ENCODE results near the gene FAM118A.
A peak's percentile ranks its signal among the peaks of the same experiment; 100 is the strongest.
"Not testable (repeated sequence)": the region's sequence is repeated elsewhere in the genome, so short reads cannot be mapped to it uniquely, and the experiment has no call there.

Gene FAM118A

DNA sequence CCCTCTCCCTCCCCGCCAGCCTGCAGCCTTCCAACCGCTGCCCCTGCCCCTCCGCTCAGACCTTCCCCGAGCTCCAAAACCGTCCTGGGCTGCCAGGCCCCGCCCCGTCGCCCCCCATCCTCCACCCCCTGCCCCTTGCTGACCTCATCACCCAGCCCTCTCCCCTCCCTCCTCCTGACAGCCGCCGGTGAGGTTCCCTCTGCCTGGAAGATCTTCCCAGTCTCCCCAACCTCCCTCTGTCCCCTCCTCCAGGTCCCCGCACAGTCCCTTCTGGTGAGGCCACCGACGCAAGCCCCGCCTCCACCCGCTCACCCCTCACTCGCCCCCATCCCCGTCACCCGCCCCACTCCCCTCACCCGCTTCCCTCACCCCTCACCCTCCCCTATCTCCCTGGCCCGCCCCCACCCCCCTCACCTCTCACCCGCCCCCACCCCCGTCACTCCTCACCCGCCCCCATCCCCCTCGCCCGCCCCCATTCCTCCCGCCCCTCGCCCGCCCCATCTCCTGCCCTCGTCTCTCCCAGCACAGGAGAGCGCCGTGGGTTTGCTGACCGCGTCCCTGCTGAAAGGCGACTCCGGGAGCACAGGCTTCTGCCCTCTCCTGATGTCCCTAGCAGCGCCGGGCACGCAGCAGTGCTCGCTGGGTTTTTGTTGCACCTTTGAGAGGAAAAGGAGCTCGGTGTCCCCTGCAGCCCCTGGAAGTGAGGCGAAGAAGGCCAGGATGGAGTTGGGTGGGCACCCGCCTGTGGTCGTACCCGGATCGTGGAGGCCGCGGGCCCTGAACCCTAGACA, 41.4 kb upstream of the FAM118A start:
- H3K36me3 ChIP-seq, result no peaks in the 10 kb centered on the region
- H3K27me3 ChIP-seq, result peaks cover 0 to 12% (median 7%) of the 10 kb centered on the region in 11 experiments; a peak in 12 of 22 replicates
- peaks cover 43 to 71% (median 56%) of the 10 kb centered on the region in 10 experiments for H3K4me1 ChIP-seq
- peak overlapping the region; percentile 62 to 77 (median 68); a peak in 21 of 22 replicates for H3K9ac ChIP-seq
- peaks cover 0 to 4% (median 0%) of the 10 kb centered on the region in 11 experiments; a peak in 2 of 22 replicates for H4K20me1 ChIP-seq
- H3K4me2 ChIP-seq, result peak overlapping the region; percentile 98 to 100 (median 100)
- peak overlapping the region; percentile 60 to 75 (median 66) for H3K4me3 ChIP-seq
- H3K9me3 ChIP-seq (replicated peaks in 1 of 11), result no peaks in the 10 kb centered on the region
- peak overlapping the region in 7 of 11 experiments; percentile 44 to 59 (median 54); a peak in 11 of 22 replicates for H3K27ac ChIP-seq
- no peak for TF ChIP-seq Cebpa-rat (IDR thresholded peaks at IDR 0.05)

DNA sequence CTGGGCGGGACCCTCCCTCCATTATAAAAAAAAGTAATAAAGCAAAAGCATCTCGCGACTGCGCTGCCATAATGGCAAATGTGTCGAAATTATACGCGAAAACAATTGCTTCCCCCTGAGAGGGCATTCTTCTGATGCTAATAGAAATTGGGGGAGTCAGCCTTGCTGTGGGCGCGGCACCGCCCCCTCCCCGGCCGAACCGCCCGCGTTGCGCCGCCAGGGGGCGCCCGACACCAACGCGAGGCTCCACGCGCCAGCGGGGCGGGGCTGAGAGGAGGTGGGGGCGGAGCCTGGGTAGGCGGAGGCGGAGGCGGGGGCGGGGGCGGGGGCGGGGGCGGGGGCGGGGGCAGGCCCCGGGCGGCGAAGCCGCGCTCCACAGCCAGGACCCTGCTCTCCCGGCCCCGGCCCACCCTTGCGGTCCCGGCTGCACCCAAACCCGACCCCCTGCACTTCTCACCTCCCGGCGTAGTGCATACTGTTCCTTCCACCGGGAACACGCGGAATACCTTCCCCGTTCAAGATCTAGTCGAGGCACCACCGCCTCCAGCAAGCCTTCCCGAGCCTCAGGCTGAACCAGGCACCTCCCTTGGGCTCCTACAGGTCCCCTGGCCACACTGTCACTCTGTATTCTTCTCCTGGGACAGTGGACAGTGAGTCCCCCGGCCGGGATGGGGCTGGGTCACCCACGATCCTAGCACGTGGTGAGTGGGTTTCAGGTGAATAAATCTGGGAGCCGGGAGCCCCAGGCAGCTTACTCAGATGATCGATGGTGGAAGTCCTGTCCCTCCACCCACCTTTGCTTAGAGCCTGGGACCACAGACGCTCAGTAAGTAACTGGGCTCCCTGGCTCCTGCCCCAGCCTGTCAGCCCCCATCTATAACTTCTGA, 40.5 kb upstream of the FAM118A start:
- no peak for TF ChIP-seq Cebpa-rat (IDR thresholded peaks at IDR 0.05)
- Histone ChIP-seq H3K27ac (peak overlapping the region in 7 of 11 experiments; percentile 44 to 59 (median 54); a peak in 12 of 22 replicates), H3K36me3 (no peaks in the 10 kb centered on the region), H3K4me3 (peak overlapping the region; percentile 60 to 75 (median 66)), H4K20me1 (no peaks in the 10 kb centered on the region), H3K27me3 (peaks cover 0 to 12% (median 7%) of the 10 kb centered on the region in 11 experiments; a peak in 12 of 22 replicates), H3K9ac (peak overlapping the region; percentile 62 to 77 (median 68)), H3K4me1 (peaks cover 34 to 69% (median 49%) of the 10 kb centered on the region in 10 experiments), H3K4me2 (peak overlapping the region; percentile 98 to 100 (median 100)), H3K9me3 (replicated peaks in 1 of 11) (no peaks in the 10 kb centered on the region)

DNA sequence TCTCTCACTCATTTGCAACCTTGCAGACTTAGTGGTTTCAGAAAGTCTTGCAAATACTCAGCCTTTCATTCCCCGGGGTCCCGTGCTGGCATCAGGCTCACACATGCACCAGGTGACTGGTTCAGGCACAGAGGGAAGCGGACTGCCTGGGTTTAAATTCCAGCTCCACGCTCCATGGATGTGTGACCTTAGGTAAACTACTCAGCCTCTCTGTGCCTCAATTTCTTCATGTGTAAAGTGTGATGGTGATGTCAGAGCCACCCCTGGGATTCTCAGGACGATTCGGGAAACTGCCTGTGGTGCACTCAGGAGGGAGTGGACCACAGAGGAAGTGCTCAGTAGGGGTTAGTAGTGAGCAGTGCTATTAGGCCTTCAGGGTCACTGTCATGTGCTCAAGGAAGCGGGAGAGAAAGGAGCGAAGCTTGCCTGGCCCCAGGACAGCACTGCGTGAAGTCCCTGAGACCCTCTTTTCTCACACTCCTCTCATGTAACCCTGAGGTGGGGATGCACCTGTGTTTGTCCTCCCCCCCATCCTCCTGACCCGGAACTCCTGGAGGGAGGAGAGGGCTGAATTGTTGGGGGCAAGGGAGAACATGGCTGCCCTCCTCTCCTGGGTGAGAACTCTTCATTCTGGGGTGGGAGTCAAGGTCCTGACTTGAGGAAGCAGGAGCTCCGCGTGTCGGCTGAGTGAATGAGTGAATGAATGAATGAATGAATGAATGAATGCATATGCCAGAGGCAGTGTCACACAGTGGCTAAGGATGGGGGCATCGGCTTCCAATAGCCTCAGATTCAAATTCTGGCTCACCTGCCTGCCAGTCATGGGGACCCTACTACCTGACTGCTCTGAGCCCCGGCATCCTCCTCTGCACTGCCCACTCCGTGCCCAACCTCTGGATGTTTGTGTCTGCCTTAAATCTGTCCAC, 39.4 kb upstream of the FAM118A start:
- no peak overlapping the region; a peak in 1 of 22 replicates for H3K27ac ChIP-seq
- H4K20me1 ChIP-seq, result no peaks in the 10 kb centered on the region
- H3K4me1 ChIP-seq, result peaks cover 23 to 58% (median 38%) of the 10 kb centered on the region in 10 experiments
- H3K4me3 ChIP-seq, result peak overlapping the region in 1 of 10 experiments; percentile 52; a peak in 1 of 20 replicates
- H3K9ac ChIP-seq, result peak overlapping the region in 1 of 11 experiments; percentile 59; a peak in 3 of 22 replicates
- peak overlapping the region; percentile 87 to 100 (median 95) for H3K4me2 ChIP-seq
- H3K27me3 ChIP-seq, result peaks cover 0 to 12% (median 7%) of the 10 kb centered on the region in 11 experiments; a peak in 12 of 22 replicates
- no peak for TF ChIP-seq Cebpa-rat (IDR thresholded peaks at IDR 0.05)
- H3K9me3 ChIP-seq (replicated peaks in 1 of 11), result no peaks in the 10 kb centered on the region
- no peaks in the 10 kb centered on the region for H3K36me3 ChIP-seq

DNA sequence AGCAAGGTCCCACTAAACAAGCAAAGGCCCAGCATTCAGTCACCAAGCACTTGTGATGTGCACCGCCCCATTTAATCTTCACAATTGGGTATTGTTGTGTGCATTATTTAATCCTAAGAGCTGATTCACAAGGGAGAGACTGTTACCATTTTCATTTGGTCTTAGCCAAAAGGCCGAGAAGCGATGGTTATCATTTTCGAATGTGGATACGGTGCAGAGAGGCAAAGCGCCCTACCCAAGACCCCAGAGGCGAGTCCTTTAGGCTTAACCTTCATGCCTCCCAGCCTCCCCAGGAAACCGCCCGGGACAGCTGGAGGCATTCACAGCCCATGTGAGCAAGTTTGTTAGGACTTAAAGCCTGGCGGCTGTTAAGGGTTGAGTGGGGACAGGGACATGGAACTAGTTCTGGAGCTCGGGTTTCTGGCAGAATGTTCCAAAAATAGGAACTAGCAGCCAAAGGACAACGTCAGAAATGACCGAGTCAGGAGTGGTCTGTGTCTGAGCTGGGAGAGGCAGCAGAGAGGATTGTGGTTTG, 38.0 kb upstream of the FAM118A start:
- no peak overlapping the region for H3K4me3 ChIP-seq
- H3K9ac ChIP-seq, result no peak overlapping the region; a peak in 1 of 22 replicates
- peak overlapping the region in 3 of 11 experiments; percentile 25 to 54 (median 53); a peak in 7 of 22 replicates for H3K27ac ChIP-seq
- TF ChIP-seq Cebpa-rat (IDR thresholded peaks at IDR 0.05), result no peak
- peaks cover 0 to 12% (median 7%) of the 10 kb centered on the region in 11 experiments; a peak in 12 of 22 replicates for H3K27me3 ChIP-seq
- H3K4me2 ChIP-seq, result peak overlapping the region in 5 of 11 experiments; percentile 38 to 100 (median 85); a peak in 10 of 22 replicates
- peaks cover 14 to 49% (median 32%) of the 10 kb centered on the region in 10 experiments for H3K4me1 ChIP-seq
- no peaks in the 10 kb centered on the region for H3K36me3 ChIP-seq
- H4K20me1 ChIP-seq, result no peaks in the 10 kb centered on the region
- H3K9me3 ChIP-seq (replicated peaks in 1 of 11), result no peaks in the 10 kb centered on the region

DNA sequence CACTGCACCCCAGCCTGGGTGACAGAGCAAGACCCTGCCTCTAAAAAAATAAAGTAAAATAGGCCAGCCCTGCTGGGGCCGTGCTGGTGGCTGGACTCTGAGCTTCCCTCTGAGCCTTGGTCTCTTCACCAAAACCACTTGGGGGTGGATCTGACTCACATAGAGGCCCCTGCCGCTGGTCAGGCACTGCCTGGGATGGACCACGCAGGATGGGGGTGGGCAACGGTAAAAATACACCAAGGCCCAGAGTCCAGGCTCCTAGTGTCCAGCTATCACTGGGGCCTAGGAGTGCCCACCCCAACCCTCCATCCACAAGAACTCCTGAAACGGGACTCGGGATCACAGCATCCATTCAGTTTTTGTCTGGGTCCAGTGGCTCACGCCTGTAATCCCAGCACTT, 37.2 kb upstream of the FAM118A start:
- H3K4me1 ChIP-seq, result peaks cover 14 to 49% (median 32%) of the 10 kb centered on the region in 10 experiments
- H3K9me3 ChIP-seq (replicated peaks in 1 of 11), result no peaks in the 10 kb centered on the region
- H3K27ac ChIP-seq, result peak overlapping the region in 5 of 11 experiments; percentile 25 to 54 (median 40); a peak in 6 of 22 replicates
- peak overlapping the region in 4 of 11 experiments; percentile 1 to 55 (median 22); a peak in 4 of 22 replicates for H3K9ac ChIP-seq
- no peak overlapping the region for H3K4me3 ChIP-seq
- TF ChIP-seq Cebpa-rat (IDR thresholded peaks at IDR 0.05), result no peak
- H4K20me1 ChIP-seq, result no peaks in the 10 kb centered on the region
- H3K36me3 ChIP-seq, result no peaks in the 10 kb centered on the region
- peaks cover 0 to 12% (median 7%) of the 10 kb centered on the region in 11 experiments; a peak in 12 of 22 replicates for H3K27me3 ChIP-seq
- peak overlapping the region in 5 of 11 experiments; percentile 38 to 100 (median 85); a peak in 9 of 22 replicates for H3K4me2 ChIP-seq

DNA sequence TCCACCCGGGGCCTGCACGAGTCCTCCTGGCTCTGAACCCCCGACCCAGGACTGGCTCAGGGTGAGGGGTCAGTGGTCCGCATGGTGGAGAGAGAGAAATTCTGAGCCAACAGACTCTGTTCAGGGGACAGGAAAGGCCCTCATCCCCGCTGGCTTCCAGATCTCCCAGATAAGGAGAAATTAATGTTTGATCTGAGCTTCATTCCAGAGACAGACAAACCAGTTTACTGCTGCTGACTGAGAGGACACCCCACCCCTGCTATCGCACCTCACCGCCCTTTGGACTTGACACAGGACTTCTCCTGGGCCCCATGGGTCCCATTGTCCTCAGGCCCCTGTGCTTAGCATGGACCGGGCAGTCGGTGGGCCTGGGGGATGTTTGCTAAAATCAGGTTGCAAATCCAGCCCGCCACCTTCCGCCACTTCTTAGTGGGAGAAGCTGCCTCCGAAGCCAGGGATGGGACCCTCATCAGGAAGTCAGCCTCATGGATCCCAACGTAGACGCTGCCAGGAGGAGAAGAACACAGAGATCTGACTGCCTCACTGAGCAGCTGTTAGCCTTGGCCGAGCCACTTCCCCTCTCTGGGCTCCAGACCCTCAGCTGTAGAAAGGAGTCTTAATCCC, 36.2 kb upstream of the FAM118A start:
- Histone ChIP-seq H3K27ac (peak overlapping the region in 1 of 11 experiments; percentile 26; a peak in 2 of 22 replicates), H4K20me1 (no peaks in the 10 kb centered on the region), H3K4me2 (peak overlapping the region in 3 of 11 experiments; percentile 4 to 21 (median 12); a peak in 3 of 22 replicates), H3K36me3 (no peaks in the 10 kb centered on the region), H3K4me3 (no peak overlapping the region), H3K27me3 (peaks cover 0 to 9% (median 7%) of the 10 kb centered on the region in 11 experiments; a peak in 12 of 22 replicates), H3K4me1 (peaks cover 14 to 54% (median 33%) of the 10 kb centered on the region in 10 experiments), H3K9me3 (replicated peaks in 1 of 11) (no peaks in the 10 kb centered on the region), H3K9ac (0 out of 22 replicates have a peak overlapping the region, but pooled peaks of 1 of the 11 experiments have one; percentile 13)
- no peak for TF ChIP-seq Cebpa-rat (IDR thresholded peaks at IDR 0.05)

DNA sequence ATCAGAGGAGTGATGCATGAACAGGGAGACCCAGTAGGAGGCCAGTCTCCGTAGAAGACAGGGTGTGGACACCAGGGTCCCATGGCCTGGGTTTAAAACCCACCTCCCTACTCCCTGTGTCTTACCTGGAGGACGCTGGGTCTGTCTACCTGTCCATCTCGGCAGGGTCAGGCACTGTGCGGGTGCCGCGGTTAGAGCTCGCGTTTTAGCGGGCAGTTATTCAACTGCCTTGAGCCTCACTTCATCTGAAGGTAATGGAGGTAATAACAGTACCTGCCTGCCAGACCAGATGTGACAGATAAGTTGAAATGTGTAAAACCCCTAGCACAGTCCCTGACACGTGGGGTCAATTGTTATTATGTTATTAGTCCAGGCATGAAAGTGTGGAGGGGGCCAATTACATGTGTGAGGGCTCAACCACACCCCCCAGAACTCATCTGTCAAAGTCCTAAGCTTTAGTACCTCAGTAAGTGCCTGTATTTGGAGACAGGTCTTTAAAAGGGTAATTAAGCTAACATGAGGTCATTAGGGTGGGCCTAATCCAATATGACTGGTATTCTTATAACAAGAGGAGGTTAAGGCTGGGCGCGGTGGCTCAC, 33.1 kb upstream of the FAM118A start:
- no peak overlapping the region for H3K9ac ChIP-seq
- H3K27me3 ChIP-seq, result no peaks in the 10 kb centered on the region
- no peaks in the 10 kb centered on the region for H3K9me3 ChIP-seq (replicated peaks in 1 of 11)
- H3K36me3 ChIP-seq, result no peaks in the 10 kb centered on the region
- TF ChIP-seq Cebpa-rat (IDR thresholded peaks at IDR 0.05), result no peak
- H3K27ac ChIP-seq, result no peak overlapping the region
- no peaks in the 10 kb centered on the region for H4K20me1 ChIP-seq
- no peak overlapping the region for H3K4me2 ChIP-seq
- H3K4me1 ChIP-seq, result peaks cover 10 to 58% (median 37%) of the 10 kb centered on the region in 10 experiments
- no peak overlapping the region for H3K4me3 ChIP-seq

DNA sequence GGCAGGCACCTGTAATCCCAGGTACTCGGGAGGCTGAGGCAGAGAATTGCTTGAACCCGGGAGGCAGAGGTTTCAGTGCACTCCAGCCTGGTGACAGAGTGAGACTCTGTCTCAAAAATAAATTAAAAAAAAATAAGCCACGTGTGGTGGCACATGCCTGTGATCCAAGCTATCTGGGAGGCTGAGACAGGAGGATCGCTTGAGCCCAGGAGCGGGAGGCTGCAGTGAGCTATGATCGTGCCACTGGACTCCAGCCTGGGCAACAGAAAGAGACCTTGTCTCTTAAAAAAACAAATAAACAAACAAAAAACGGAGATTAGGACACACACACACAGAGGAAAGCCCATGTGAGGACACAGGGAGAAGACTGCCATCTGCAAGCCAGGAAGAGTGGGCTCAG, 32.0 kb upstream of the FAM118A start:
- not testable (repeated sequence) for H3K4me3 ChIP-seq; H3K9ac ChIP-seq; H4K20me1 ChIP-seq; H3K4me2 ChIP-seq; H3K27me3 ChIP-seq; H3K36me3 ChIP-seq; H3K9me3 ChIP-seq (replicated peaks in 1 of 11)
- Histone ChIP-seq H3K27ac (peak overlapping the region in 2 of 11 experiments; percentile 5 to 86; a peak in 3 of 22 replicates), H3K4me1 (peaks cover 10 to 56% (median 38%) of the 10 kb centered on the region in 10 experiments)

Data from BLaER1 treated with 17β-estradiol and CSF1 and Interleukin-3, amounts not matched to agents 10 nM and 100 nM (cell line).